OCI-LY1 (cell line): ENCODE measurements around the gene TECTA.

Source experiments
- H2AFZ ChIP-seq: fragments of 200-600 bp; sonication (generic), shearing (Covaris generic); 2 replicates; pipeline ENCODE4 v1.6.0; 2014; ENCODE audit warnings: antibody characterized with exemption, mild to moderate bottlenecking, low read length
- H3F3A ChIP-seq: fragments of 200-600 bp; sonication (generic), shearing (Covaris generic); 2 replicates; pipeline ENCODE4 v1.6.0; 2014; ENCODE audit warnings: mild to moderate bottlenecking, antibody characterized with exemption, low read length, moderate library complexity; ENCODE audit not compliant: insufficient read depth
- H3K27ac ChIP-seq: fragments of 200-600 bp; sonication (generic); 2 replicates; pipeline ENCODE4 v1.5.1; 2014; ENCODE audit warnings: low read length, mixed run types, mild to moderate bottlenecking, low read depth; ENCODE audit not compliant: poor library complexity, severe bottlenecking
- H3K27me3 ChIP-seq: fragments of 200-600 bp; sonication (generic); 2 replicates; pipeline ENCODE4 v1.6.0; 2014; ENCODE audit warnings: antibody characterized with exemption, mild to moderate bottlenecking, low read length, moderate library complexity; ENCODE audit not compliant: insufficient read depth
- H3K36me3 ChIP-seq: fragments of 200-600 bp; sonication (generic); 2 replicates; pipeline ENCODE4 v1.6.1; 2014; ENCODE audit warnings: mild to moderate bottlenecking, antibody characterized with exemption, low read length, moderate library complexity, mixed read lengths; ENCODE audit not compliant: insufficient read depth
- H3K4me1 ChIP-seq: fragments of 200-600 bp; sonication (generic); 2 replicates; pipeline ENCODE4 v1.5.1; 2014; ENCODE audit warnings: mild to moderate bottlenecking, low read length, moderate library complexity; ENCODE audit not compliant: insufficient read depth, severe bottlenecking
- H3K4me2 ChIP-seq: fragments of 200-600 bp; sonication (generic), shearing (Covaris generic); 2 replicates; pipeline ENCODE4 v1.6.1; 2014; ENCODE audit warnings: low read length
- H3K4me3 ChIP-seq: fragments of 200-600 bp; sonication (generic); 2 replicates; pipeline ENCODE4 v1.5.1; 2014; ENCODE audit warnings: low read length, low read depth, mild to moderate bottlenecking, mixed read lengths; ENCODE audit not compliant: poor library complexity, severe bottlenecking
- H3K79me2 ChIP-seq: fragments of 200-600 bp; shearing (Covaris generic); 2 replicates; pipeline ENCODE4 v1.6.1; 2016; ENCODE audit warnings: mixed run types, low read length, mixed read lengths; ENCODE audit not compliant: insufficient read depth
- H3K9ac ChIP-seq: fragments of 200-600 bp; sonication (generic), shearing (Covaris generic); 2 replicates; pipeline ENCODE4 v1.6.1; 2014; ENCODE audit warnings: mild to moderate bottlenecking, low read length, mixed read lengths
- H3K9me2 ChIP-seq: fragments of 200-600 bp; sonication (generic), shearing (Covaris generic); 2 replicates; pipeline ENCODE4 v1.6.1; 2014; ENCODE audit warnings: low read depth, mild to moderate bottlenecking, low read length, mixed read lengths
- H3K9me3 ChIP-seq: fragments of 200-600 bp; shearing (Covaris generic); 2 replicates; pipeline ENCODE4 v1.6.1; 2014; ENCODE audit warnings: low read length, mixed read lengths
- H4K20me1 ChIP-seq: fragments of 200-600 bp; sonication (generic), shearing (Covaris generic); 2 replicates; pipeline ENCODE4 v1.6.0; 2016; ENCODE audit warnings: mild to moderate bottlenecking, low read length; ENCODE audit not compliant: insufficient read depth
- CTCF ChIP-seq: fragments of 200-600 bp; sonication (generic), shearing (Covaris generic); IDR thresholded peaks from 2 replicates; pipeline ENCODE4 v1.5.1; 2017; ENCODE audit warnings: mild to moderate bottlenecking, antibody characterized with exemption, low read length, moderate library complexity, mixed read lengths
- EZH2 ChIP-seq: fragments of 200-600 bp; sonication (generic), shearing (Covaris generic); IDR thresholded peaks from 2 replicates; pipeline ENCODE4 v1.8.0; 2017; ENCODE audit warnings: borderline replicate concordance, mixed run types, mild to moderate bottlenecking, antibody characterized with exemption, low read length, moderate library complexity, mixed read lengths

TECTA gene

GRCh38 chr11:121153472-121153871, 52.4 kb downstream of the TECTA start:
- no peaks in the 10 kb centered on the region for H4K20me1 ChIP-seq

DNA sequence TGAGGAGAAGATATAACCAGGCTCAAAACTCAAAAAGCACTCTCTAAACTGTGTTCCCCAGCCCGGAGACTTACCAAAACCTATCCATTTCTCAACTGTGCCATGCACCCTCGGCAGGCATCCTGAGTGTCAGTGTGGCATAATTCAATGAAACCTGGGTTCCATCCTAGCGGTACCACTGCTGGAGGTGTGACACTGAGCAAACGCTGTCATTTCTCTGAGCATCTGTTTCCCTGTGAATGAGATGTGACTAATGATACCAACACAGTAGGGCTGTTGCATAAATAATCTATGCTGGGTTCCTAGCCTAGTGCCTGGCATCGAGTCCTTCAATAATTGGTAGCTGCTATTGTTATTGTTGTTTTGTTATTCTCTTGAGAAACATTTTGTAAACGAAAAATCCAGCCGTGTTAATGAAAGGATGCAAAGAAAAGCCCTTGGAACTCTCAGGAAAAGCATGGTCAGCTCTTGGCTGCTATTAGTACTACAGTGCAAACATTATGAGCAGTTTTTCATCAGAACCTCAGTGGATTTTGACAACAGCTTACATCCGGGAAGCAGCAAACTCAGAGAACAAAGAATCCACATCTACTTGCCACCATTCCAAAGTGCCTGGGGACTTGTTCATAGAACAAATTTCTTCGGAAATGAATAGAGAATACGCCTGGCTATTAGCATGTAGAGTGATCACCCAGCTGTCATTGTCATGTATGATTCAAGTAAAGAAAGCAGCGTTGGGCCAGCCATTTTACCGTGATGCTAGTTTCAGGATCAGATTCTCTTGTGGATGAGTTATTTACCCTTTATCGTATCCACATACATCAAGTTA, 53.7 kb downstream of the TECTA start:
- Histone ChIP-seq H3F3A (no peaks in the 10 kb centered on the region), H3K9ac (no peak overlapping the region), H3K79me2 (no peaks in the 10 kb centered on the region), H3K27me3 (no peaks in the 10 kb centered on the region), H3K9me3 (no peaks in the 10 kb centered on the region), H3K4me1 (no peaks in the 10 kb centered on the region), H4K20me1 (no peaks in the 10 kb centered on the region), H3K27ac (no peak overlapping the region), H3K4me2 (no peak overlapping the region), H3K4me3 (no peak overlapping the region), H2AFZ (no peak overlapping the region), H3K36me3 (no peaks in the 10 kb centered on the region), H3K9me2 (no peaks in the 10 kb centered on the region)
- TF ChIP-seq CTCF: no peak
- no peak for TF ChIP-seq EZH2

More at GRCh38 chr11:121153472-121153871, 52.4 kb downstream of the TECTA start:
- no peak overlapping the region for H3K9ac ChIP-seq
- H3K4me2 ChIP-seq: no peak overlapping the region
- no peaks in the 10 kb centered on the region for H3F3A ChIP-seq
- no peak; the same call in 1 of the 2 replicates for TF ChIP-seq CTCF
- TF ChIP-seq EZH2: no peak
- no peaks in the 10 kb centered on the region for H3K79me2 ChIP-seq
- H3K9me2 ChIP-seq: no peaks in the 10 kb centered on the region
- no peak overlapping the region for H3K27ac ChIP-seq
- H3K4me1 ChIP-seq: no peaks in the 10 kb centered on the region
- no peaks in the 10 kb centered on the region for H3K36me3 ChIP-seq
- H2AFZ ChIP-seq: no peak overlapping the region
- H3K4me3 ChIP-seq: no peak overlapping the region
- H3K27me3 ChIP-seq: no peaks in the 10 kb centered on the region
- no peaks in the 10 kb centered on the region for H3K9me3 ChIP-seq

DNA sequence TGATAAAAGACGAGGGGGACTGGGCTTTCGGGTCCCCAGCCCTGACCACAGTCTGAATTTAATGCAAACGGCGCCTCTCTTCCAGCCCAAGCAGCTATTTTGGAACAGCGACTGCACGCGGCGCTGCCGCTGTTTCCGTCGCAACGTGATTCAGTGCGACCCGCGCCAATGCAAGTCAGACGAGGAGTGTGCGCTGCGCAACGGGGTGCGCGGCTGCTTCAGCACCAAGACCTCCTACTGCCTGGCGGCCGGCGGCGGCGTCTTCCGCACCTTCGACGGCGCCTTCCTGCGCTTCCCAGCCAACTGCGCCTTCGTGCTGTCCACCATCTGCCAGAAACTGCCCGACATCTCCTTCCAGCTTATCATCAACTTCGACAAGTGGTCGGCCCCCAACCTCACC, 56.7 kb downstream of the TECTA start:
- H4K20me1 ChIP-seq: no peaks in the 10 kb centered on the region
- H3K36me3 ChIP-seq: no peaks in the 10 kb centered on the region
- no peak overlapping the region for H3K9ac ChIP-seq
- no peaks in the 10 kb centered on the region for H3K79me2 ChIP-seq
- TF ChIP-seq CTCF (no peak), EZH2 (no peak)
- no peaks in the 10 kb centered on the region for H3K4me1 ChIP-seq
- no peak overlapping the region for H3K4me3 ChIP-seq
- no peak overlapping the region for H3K27ac ChIP-seq
- H3K9me2 ChIP-seq: no peaks in the 10 kb centered on the region
- no peaks in the 10 kb centered on the region for H3K9me3 ChIP-seq
- no peak overlapping the region for H2AFZ ChIP-seq
- H3F3A ChIP-seq: no peaks in the 10 kb centered on the region
- no peak overlapping the region for H3K4me2 ChIP-seq
- no peaks in the 10 kb centered on the region for H3K27me3 ChIP-seq
